Measurements from ENCODE around the gene SPEG. TPM values are rescaled to one million over a fixed set of nuclear protein-coding genes. Genes with fewer than 3 reads are reported as not detected.
A peak's percentile ranks its signal among the peaks of the same experiment; 100 is the strongest.

SPEG gene
- polyA plus RNA-seq, 1 donor (not counting 4 experiments of a cell fraction or from before 2014, with no cell fraction given), result 18.8 TPM

DNA sequence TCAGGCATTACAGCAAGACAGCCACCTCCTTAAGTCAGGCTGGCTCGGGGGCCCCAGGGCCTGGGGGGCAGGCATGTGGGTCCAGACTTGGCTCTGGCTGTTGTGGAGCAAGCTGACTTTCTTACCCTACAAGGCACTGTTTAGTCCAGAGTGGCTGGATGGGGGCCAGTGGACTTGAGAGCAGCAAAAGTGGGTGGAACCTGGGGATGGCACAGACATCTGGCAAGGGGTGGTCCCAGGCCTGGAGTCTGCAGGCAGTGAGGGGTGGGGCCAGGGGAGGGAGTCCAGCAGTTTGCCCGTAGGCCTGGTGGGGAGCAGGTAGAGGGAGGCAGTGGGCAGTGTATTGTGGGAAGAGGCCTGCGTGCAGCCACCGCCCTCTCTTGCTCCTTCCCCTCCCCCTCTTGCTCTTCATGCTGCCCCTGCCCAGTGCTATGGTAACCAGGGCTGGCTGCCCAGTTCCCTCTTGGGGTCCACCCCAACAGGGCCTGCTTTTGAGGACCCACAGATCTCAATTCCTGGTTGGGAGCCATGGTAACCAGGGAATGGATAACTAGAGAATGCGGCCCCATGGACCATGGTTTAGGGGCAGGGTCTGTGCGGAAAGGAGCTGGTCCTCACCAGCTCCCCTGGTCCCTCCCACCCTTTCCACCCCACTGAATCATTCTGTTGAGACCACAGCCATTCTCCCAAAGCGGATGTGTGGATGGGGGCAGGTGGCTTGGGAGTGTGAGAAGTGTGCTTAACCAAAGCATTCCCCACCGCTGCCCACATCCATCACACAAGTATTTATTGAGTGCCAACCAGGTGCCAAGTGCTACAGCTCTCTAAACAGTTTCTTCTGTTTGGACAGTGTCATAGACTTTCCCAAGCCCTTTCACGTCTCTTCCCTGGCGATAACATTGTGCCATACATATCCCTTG is 19.3 kb downstream of the SPEG start:
- Histone ChIP-seq H3K9me1 (ENCODE audit: control insufficient read depth, extremely low read depth, insufficient read depth, low read length) (no peaks in the 10 kb centered on the region), H4K20me1 (ENCODE audit: control insufficient read depth, extremely low read depth, insufficient read depth, low read length) (no peaks in the 10 kb centered on the region), H3K9me3 (ENCODE audit: control insufficient read depth, low read depth, low read length) (no peaks in the 10 kb centered on the region), H3K4me1 (ENCODE audit: control insufficient read depth, extremely low read depth, insufficient read depth, low read length) (peaks cover 41% of the 10 kb centered on the region), H3K9ac (ENCODE audit: control insufficient read depth, extremely low read depth, insufficient read depth, low read length) (peak overlapping the region; percentile 65), H3K36me3 (ENCODE audit: control insufficient read depth in 2 of 2, extremely low read depth in 1 of 2, insufficient read depth in 2 of 2, low read length in 2 of 2) (peaks cover 5 to 13% of the 10 kb centered on the region in 2 experiments), H3K27me3 (ENCODE audit: control insufficient read depth, extremely low read depth, insufficient read depth, low read length) (no peaks in the 10 kb centered on the region), H2AFZ (ENCODE audit: control insufficient read depth, low read length) (no peak overlapping the region), H3K79me2 (ENCODE audit: control insufficient read depth, insufficient read depth, low read length) (no peaks in the 10 kb centered on the region), H3K4me3 (ENCODE audit: control insufficient read depth in 2 of 3, extremely low read depth in 1 of 3, insufficient read depth in 2 of 3, low read depth in 1 of 3, low read length in 3 of 3) (peak overlapping the region in 2 of 3 experiments; percentile 32 to 53), H3K27ac (ENCODE audit: control insufficient read depth, insufficient read depth, low read length) (peak overlapping the region; percentile 85), H3K4me2 (ENCODE audit: control insufficient read depth, extremely low read depth, insufficient read depth, low read depth, low read length) (peak overlapping the region; percentile 79)
- DNase-seq (ENCODE audit: low read depth, low spot score) (peak; percentile 56), FAIRE-seq (peak; percentile 56)
- dilution Hi-C loops (cut with MboI; ENCODE audit: extremely low pct_ligation_motif_present, low sequenced_read_pairs), result no loop called here
- TF ChIP-seq, protein P1, sequence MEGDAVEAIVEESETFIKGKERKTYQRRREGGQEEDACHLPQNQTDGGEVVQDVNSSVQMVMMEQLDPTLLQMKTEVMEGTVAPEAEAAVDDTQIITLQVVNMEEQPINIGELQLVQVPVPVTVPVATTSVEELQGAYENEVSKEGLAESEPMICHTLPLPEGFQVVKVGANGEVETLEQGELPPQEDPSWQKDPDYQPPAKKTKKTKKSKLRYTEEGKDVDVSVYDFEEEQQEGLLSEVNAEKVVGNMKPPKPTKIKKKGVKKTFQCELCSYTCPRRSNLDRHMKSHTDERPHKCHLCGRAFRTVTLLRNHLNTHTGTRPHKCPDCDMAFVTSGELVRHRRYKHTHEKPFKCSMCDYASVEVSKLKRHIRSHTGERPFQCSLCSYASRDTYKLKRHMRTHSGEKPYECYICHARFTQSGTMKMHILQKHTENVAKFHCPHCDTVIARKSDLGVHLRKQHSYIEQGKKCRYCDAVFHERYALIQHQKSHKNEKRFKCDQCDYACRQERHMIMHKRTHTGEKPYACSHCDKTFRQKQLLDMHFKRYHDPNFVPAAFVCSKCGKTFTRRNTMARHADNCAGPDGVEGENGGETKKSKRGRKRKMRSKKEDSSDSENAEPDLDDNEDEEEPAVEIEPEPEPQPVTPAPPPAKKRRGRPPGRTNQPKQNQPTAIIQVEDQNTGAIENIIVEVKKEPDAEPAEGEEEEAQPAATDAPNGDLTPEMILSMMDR (optimal IDR thresholded peaks at IDR 0.05 in 1 of 3, IDR thresholded peaks at IDR 0.05 in 1 of 3, conservative IDR thresholded peaks at IDR 0.05 in 1 of 3; ENCODE audit: extremely low read depth in 1 of 3, insufficient read depth in 2 of 3, low read length in 3 of 3), result no peak
- no peak for TF ChIP-seq EZH2 (IDR thresholded peaks at IDR 0.05; ENCODE audit: low read length)

DNA sequence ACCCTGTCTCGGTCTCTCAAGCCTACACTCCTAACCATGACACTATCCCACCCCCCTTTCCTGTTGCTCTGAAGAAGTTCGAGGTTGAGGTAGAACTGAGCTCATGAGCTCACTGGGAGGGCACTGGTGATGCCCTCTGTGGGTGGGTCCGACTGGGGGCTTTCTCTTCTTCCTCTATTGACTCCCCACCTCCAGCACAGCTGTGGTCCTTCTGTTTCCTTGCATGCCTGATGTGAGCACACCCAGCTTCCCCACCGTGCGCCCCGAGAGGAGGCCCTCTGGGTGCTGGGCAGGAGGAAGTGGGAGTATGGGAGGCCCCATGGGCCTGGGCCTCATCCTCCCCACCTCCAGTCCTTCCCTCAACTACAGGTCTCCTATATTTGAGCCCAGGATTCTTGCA is 20.9 kb downstream of the SPEG start:
- no peak for FAIRE-seq
- H3K27ac ChIP-seq (ENCODE audit: control insufficient read depth, insufficient read depth, low read length), result no peak overlapping the region
- TF ChIP-seq, protein P1 (optimal IDR thresholded peaks at IDR 0.05 in 1 of 3, IDR thresholded peaks at IDR 0.05 in 1 of 3, conservative IDR thresholded peaks at IDR 0.05 in 1 of 3; ENCODE audit: extremely low read depth in 1 of 3, insufficient read depth in 2 of 3, low read length in 3 of 3), result no peak
- TF ChIP-seq EZH2 (IDR thresholded peaks at IDR 0.05; ENCODE audit: low read length), result no peak

More for the DNA sequence above, 20.9 kb downstream of the SPEG start:
- no peaks in the 10 kb centered on the region for H3K79me2 ChIP-seq (ENCODE audit: control insufficient read depth, insufficient read depth, low read length)
- H3K9me3 ChIP-seq (ENCODE audit: control insufficient read depth, low read depth, low read length), result no peaks in the 10 kb centered on the region
- no peaks in the 10 kb centered on the region for H4K20me1 ChIP-seq (ENCODE audit: control insufficient read depth, extremely low read depth, insufficient read depth, low read length)
- no peak overlapping the region for H3K4me2 ChIP-seq (ENCODE audit: control insufficient read depth, extremely low read depth, insufficient read depth, low read depth, low read length)
- DNase-seq (ENCODE audit: low read depth, low spot score), result no peak
- H3K9me1 ChIP-seq (ENCODE audit: control insufficient read depth, extremely low read depth, insufficient read depth, low read length), result no peaks in the 10 kb centered on the region
- H3K4me1 ChIP-seq (ENCODE audit: control insufficient read depth, extremely low read depth, insufficient read depth, low read length), result peaks cover 41% of the 10 kb centered on the region
- H3K27me3 ChIP-seq (ENCODE audit: control insufficient read depth, extremely low read depth, insufficient read depth, low read length), result no peaks in the 10 kb centered on the region
- dilution Hi-C loops (cut with MboI; ENCODE audit: extremely low pct_ligation_motif_present, low sequenced_read_pairs), result no loop called here
- no peak overlapping the region for H3K4me3 ChIP-seq (ENCODE audit: control insufficient read depth in 2 of 3, extremely low read depth in 1 of 3, insufficient read depth in 2 of 3, low read depth in 1 of 3, low read length in 3 of 3)
- peaks cover 2 to 9% of the 10 kb centered on the region in 2 experiments for H3K36me3 ChIP-seq (ENCODE audit: control insufficient read depth in 2 of 2, extremely low read depth in 1 of 2, insufficient read depth in 2 of 2, low read length in 2 of 2)
- H2AFZ ChIP-seq (ENCODE audit: control insufficient read depth, low read length), result no peak overlapping the region
- no peak overlapping the region for H3K9ac ChIP-seq (ENCODE audit: control insufficient read depth, extremely low read depth, insufficient read depth, low read length)
